22Rv1 (cell line): ENCODE measurements around the gene NEB.

ENCODE experiments used
- H3K27ac ChIP-seq: fragments of 450-650 bp; 2 replicates; pipeline ENCODE4 v1.5.1; 2017
- CTCF ChIP-seq: fragments of 450-650 bp; IDR thresholded peaks from 2 replicates; pipeline ENCODE4 v1.5.1; 2017; ENCODE audit warnings: mild to moderate bottlenecking
- ZFX ChIP-seq: fragments of 450-650 bp; IDR thresholded peaks from 2 replicates; pipeline ENCODE4 v1.6.1; 2017; ENCODE audit warnings: antibody characterized with exemption, borderline replicate concordance

NEB gene

DNA sequence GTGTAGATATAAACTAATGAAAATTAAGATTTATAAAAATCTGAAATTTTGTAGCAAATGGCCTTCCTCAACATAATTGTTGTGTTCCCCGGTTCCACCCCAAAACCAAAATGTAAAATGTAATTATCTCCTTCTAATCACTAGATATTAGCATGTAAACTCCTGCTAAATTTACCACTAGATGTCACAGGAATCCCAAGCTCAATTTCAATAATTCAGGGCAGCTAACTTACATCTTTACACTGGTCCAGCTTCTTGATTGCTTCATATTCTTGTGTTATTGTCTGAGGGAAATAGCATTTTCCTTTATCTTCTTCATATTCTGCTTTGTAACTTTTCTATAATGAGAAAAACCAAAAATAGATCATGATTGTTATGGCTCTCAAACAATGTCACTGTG lies 42.6 kb downstream of the NEB start:
- H3K27ac ChIP-seq = no peak overlapping the region
- TF ChIP-seq ZFX (no peak), CTCF (no peak)

DNA sequence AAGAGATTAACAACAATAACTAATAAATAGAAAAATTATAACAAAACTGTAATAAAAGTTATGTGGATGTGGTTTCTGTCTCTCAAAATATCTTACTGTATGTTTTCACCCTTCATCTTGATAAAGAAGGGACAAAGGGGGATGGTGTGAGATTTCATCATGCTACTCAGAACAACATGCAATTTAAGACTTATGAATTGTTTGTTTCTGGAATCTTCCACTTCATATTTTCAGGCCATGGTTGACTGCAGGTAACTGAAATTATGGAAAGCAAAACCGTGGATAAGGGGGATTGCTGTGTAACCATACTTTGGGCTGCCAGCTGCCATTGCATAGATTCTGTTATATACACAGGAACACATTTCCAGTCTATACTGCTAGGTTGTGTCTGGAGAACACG lies 45.6 kb downstream of the NEB start:
- no peak overlapping the region for H3K27ac ChIP-seq
- TF ChIP-seq CTCF (no peak), ZFX (no peak)

GRCh38 chr2:151682459-151683003 lies 51.7 kb downstream of the NEB start:
- TF ChIP-seq ZFX (no peak), CTCF (no peak)
- H3K27ac ChIP-seq = no peak overlapping the region

DNA sequence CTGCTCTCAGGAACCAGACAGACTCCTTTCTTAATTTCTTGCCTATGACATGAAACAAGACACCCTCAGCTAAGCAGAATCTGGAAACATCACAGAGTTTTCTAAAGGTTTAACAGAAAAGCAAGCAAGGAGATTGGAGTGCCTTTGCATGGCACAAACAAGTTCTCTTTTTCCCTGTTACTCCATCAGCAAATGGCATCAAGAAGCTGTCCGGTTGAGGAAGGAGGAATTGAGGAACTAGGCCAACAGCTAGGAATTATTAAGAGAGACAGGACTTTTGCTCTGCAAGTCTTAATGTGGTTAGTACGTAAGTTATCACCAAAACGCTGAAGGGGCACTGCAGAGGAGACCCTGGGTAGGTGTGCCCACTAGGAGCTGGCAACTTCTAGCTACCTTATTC lies 53.2 kb downstream of the NEB start:
- TF ChIP-seq ZFX (no peak), CTCF (no peak)
- H3K27ac ChIP-seq = no peak overlapping the region

DNA sequence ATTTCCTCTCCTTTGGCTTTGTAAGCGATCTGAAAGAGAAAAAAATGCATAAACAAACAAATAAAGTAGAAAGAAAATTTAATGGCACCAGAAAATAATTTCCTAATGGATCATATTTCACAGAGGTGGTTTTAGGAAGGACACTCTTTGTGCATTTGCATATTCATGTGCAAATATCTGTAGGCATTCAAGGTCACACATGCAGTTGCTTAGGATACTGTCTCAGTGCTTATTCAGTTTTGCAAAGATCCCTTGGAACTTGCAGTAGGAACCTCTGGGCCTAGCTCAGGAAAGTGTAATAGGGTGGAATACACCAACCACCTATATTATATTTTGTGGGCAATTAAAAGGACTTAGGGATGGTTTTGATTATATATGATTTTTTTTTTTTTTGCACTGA lies 54.3 kb downstream of the NEB start:
- H3K27ac ChIP-seq = no peak overlapping the region
- TF ChIP-seq ZFX = no peak
- no peak for TF ChIP-seq CTCF

- TF ChIP-seq CTCF (no peak), ZFX (no peak)
- no peak overlapping the region for H3K27ac ChIP-seq
Measured at GRCh38 chr2:151678849-151679248, 55.4 kb downstream of the NEB start.

DNA sequence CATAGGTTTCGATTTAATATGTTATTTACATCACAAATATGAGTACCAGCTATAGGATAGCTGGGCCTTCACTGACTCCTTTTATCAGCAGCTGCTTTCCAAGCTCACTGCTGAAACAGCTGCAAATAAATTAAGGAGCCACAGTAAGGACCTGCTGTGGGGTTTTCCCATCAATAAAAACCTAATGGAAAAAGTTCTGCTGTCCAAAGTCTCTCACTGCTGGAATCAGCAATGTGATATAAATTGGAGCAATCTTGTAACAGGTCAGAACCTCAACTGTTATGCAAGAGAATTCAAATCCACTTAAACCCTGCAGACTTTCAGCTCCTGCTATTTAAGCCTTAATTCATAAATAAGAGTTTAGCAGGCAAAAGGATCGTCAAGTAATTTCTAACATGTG lies 61.3 kb downstream of the NEB start:
- TF ChIP-seq ZFX (no peak), CTCF (no peak)
- H3K27ac ChIP-seq = no peak overlapping the region
